ENCODE data around the gene XKR7.

GRCh38 chr20:31933698-31934097 is 34.3 kb upstream of the XKR7 start:
- TF ChIP-seq CTCF (IDR thresholded peaks at IDR 0.05), result no peak
- TF ChIP-seq EP300 (IDR thresholded peaks at IDR 0.05), result no peak
